ENCODE measurements around the gene CHST8.

The CHST8 gene

DNA sequence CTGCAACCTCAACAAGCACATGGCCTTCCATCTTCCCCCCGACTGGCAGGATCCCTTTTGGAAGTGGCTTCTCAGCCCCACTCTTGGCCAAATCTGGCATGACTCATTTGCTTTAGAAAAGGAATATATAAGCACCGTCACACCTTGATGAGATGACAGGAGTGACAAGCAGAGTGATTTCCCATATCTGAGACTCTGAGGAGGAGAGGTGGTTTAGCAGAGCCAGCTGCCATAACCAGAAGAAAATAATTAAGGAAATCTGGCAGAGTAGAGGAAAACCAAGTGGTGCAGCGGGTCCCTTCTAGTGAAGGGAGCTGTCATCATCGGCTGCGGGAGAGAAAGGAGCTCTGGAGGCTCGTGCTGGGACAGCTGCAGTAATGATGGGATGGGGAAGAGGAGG, 147.5 kb downstream of the CHST8 start:
- DNase-seq (ENCODE audit: low read depth): no peak

DNA sequence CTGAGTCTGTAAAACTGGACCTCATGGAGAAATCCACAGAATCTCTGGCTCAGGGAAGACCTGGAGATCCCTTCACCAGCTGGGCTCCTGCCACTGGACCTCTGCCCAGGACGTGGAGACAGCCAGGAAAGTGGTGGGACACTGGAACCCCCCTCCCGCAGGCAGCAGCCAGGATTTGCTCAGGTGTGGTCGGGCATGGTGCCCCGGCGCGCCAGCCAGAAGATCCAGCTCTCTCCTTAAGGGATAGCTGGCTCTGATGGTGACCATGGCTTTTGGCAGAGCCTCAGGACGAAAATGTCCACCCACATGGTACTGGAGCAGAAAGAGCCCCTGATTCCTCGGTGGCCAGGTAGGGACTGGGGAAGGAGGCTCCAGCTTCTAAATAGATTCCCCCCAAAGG, 148.4 kb downstream of the CHST8 start:
- DNase-seq (ENCODE audit: low read depth): no peak

DNA sequence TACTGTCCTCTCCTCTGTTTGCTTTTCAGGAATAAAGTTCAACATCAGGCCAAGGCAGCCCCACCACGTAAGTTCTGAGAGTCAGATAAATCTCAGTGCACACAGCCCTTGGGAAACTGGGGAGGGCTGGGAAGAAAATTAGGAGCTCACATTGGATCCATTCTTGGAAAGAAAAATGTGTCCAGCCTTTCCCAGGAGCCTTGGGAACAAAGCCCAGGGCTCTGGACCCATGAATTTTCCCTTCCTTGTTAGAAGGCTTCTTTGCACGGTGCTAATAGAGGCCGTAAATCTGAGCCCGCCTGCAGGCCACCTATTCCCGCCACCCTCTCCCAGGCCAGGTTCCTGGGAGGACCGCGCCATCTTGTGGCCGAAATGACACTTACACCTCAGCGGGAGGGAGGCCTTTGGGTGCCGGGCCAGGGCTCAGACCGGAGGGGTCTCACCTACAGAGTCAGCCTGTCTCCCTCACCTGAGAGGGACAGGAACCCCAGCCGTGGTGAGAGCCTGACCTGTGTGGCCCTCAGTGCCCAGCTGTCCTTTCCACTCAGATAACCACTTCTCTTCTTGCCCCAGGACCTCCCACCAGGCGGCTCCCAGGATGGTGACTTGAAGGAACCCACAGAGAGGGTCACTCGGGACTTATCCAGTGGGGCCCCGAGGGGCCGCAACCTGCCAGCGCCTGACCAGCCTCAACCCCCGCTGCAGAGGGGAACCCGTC, 149.8 kb downstream of the CHST8 start:
- peak; percentile 29 for DNase-seq (ENCODE audit: low read depth)

DNA sequence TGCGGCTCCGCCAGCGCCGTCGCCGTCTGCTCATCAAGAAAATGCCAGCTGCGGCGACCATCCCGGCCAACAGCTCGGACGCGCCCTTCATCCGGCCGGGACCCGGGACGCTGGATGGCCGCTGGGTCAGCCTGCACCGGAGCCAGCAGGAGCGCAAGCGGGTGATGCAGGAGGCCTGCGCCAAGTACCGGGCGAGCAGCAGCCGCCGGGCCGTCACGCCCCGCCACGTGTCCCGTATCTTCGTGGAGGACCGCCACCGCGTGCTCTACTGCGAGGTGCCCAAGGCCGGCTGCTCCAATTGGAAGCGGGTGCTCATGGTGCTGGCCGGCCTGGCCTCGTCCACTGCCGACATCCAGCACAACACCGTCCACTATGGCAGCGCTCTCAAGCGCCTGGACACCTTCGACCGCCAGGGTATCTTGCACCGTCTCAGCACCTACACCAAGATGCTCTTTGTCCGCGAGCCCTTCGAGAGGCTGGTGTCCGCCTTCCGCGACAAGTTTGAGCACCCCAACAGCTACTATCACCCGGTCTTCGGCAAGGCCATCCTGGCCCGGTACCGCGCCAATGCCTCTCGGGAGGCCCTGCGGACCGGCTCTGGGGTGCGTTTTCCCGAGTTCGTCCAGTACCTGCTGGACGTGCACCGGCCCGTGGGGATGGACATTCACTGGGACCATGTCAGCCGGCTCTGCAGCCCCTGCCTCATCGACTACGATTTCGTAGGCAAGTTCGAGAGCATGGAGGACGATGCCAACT, 150.5 kb downstream of the CHST8 start:
- no peak for DNase-seq (ENCODE audit: low read depth)

DNA sequence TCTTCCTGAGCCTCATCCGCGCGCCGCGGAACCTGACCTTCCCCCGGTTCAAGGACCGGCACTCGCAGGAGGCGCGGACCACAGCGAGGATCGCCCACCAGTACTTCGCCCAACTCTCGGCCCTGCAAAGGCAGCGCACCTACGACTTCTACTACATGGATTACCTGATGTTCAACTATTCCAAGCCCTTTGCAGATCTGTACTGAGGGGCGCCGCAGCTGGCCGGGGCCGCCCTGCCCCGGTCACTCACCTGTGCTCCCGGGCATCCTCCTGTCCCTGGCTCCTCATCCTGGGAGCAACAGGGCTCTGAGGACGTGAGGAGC, 151.1 kb downstream of the CHST8 start:
- no peak for DNase-seq (ENCODE audit: low read depth)

DNA sequence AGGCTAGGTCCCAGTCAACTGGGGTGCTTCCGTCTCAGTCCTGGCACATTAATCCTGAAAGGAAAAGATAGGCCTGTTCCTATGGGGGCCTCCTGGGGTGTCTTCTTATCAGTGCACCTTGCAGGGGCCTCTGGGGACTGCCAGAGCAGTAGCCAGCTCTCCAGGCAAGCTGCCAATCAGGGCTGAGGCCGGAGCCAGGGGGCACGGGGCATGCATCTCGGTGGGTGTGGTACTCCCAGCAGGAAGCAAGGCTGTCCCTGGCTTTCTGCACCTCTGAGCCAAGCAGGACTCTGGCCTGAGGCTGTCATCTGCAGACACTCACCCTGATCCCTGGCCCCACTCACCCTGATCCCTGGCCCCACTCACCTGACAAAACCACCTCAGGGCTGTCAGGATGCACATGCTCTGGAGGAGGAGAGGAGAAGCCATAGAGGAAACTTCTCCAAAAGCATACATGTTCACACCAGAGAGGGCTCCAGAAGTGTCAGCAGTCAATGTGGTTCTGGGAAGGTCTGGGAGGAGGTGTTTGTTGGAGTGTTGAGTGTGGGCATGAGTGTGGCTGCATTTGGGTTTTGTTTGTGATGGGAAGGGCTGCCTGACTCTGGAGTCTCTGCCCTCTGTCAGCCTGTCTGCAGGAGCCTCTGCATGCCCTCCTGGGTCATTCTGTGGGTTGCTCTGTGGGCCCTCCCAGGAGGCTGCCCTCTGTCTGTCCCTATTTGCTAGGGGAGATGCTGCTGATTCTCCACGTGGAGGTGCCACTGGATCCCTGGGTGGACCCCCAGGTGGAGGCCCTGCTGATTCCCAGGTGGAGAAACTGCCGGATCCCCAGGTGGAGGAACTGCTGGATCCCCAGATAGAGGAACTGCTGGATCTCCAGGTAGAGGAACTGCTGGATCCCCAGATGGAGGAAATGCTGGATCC, 152.2 kb downstream of the CHST8 start:
- DNase-seq (ENCODE audit: low read depth): no peak

DNA sequence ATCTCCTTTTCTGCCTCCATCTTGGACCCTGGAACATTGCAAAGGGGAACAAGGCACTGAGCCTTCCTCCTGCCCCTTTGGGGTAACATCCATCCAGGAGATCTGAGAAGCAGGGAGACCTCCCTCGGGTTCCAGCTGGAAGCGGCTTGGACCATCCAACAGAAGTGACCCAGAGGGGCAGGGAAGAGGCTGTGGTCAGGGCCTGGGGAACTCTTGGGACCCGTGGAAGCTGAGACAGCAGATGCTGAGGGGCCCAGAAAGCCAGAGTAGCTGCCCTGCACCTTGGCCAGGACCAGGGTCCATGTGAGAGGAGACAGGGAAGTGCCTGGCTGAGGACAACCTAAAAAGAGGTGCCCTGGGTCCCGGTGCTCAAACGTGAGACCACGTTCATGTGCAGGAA, 153.0 kb downstream of the CHST8 start:
- no peak for DNase-seq (ENCODE audit: low read depth)

DNA sequence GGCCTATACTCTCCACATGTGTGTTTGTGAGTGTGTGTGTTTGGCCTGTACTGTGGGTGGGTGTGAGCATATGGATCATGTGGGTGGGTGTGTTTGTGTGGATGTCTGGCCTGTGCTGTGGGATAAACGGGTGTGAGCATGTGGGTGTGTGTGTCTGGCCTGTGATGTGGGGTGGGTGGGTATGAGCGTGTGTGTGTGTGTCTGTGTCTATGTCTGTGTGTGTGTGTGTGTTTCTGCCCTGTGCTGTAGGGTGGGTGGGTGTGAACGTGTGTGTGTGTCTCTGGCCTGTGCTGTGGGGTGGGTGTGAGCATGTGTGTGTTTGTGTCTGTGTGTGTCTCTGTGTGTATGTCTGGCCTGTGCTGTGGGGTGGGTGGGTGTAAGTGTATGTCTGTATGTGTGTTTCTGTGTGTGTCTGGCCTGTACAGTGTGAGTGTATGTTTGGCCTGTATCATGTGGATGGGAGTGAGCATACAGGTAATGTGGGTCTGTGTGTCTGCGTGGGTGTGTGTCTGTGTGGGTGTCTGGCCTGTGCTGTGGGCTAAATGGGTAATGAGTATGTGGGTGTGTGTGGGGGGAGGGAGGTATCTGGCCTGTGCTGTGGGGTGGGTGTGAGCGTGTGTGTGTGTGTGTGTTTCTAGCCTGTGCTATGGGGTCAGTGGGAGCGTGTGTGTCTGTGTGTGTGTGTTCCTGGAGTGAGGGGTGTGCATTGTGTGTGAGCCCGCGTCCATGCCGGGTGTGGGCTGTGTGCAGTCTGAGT, 154.2 kb downstream of the CHST8 start:
- no peak for DNase-seq (ENCODE audit: low read depth)

DNA sequence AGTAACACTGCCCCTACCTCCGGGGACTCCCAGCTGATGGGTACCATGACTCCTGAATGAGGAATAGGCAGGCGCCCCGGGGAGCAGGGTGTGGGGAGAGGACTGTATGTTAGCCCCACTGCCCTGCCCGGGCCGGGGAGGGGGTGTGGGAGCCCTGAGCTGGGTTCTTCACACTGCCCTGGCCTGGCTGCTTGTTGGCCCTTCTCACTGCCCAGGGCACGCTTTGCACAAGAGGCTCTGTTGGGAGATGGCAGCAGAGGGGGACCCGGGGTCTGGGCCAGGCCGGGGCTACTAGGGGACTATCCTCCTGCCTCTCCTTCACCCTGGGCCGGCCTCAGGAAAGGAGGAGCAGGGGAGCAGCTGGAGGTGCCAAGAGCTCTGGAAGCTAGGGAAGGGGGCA, 155.6 kb downstream of the CHST8 start:
- no peak for DNase-seq (ENCODE audit: low read depth)

DNA sequence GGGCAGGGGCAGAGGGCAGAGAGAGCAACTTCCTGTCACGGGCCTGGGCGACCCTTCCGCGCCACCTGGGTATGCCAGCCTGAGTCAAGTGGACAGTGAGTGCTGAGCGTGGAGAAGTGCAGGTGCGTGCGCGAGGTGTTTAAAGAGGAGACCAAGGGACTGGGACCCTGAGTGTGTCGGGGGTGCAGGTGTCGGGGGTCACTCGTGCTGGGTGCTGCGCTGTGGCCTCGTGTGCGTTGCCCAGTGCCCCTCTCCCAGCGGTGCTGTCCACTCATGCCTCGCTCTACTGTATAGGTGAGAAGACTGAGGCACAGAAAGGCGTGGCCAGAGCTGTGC, 156.0 kb downstream of the CHST8 start:
- DNase-seq (ENCODE audit: low read depth): no peak

DNA sequence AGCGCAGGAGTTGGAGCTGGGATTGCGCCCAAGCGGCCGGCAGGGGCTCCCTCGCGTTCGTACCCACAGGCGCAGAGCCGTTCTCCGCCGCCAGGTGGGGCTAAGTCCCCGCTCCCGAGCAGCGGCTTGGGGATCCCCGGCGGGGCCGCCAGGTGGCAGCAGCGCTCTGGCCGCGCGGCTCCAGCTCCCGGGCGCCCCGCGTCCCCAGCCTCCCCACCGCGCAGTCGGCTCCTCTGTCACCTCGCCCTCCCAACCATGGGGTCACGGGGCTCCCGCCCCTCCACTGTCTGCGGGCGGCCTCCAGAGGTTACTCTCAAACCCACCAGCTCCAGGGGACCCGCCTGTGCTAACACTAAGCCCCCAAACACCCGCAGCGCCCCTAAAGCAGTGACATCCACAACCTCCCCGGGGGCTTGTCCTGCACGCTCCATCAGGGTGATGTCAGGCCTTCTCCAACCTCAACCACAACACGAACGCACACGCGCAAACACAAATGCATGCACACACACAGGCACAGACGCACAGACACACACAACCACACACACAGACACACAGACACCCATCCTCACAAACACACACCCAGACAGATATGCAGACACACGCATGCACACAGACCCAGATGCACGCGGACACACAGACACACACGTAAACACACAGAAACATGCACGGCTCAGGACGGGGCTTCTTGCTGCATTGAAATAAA, 156.5 kb downstream of the CHST8 start:
- peak; percentile 64 for DNase-seq (ENCODE audit: low read depth)

DNA sequence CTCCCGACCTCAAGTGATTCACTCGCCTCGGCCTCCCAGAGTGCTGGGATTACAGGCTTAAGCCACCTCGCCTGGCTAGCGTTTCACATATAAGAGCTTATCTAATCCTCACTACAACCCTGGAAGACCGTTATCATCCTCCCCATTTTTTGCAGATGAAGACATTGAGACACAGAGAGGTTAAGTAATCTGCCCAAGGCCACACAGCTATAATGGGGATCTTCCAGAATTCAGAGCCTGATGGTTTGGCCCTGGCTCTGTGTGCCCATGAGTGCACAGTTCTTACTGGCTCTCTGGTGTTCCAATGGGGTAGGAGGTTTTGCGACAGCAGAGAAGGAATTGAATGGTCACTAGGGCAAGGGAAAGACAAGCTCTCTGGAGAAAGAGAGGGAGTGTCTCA, 158.1 kb downstream of the CHST8 start:
- no peak for DNase-seq (ENCODE audit: low read depth)

DNA sequence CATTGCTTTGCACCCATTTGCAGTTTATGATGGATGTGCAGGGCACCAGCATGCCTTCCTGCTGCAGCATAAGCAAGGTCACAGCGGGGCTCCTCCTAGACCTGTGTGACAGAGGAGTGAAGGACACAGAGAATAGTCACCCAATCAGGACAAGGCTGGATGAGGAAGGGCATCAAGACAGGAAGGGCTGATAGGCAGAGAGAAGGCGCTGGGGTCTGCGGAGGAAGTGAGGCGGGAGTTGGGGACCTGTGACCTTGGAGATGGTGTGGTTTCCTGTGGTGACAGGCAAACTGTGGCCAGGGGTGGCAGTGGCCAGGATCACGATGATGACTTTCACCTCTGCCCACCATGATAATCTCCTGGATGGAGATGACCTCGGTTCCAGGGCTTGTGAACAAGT, 158.5 kb downstream of the CHST8 start:
- DNase-seq (ENCODE audit: low read depth): no peak

DNA sequence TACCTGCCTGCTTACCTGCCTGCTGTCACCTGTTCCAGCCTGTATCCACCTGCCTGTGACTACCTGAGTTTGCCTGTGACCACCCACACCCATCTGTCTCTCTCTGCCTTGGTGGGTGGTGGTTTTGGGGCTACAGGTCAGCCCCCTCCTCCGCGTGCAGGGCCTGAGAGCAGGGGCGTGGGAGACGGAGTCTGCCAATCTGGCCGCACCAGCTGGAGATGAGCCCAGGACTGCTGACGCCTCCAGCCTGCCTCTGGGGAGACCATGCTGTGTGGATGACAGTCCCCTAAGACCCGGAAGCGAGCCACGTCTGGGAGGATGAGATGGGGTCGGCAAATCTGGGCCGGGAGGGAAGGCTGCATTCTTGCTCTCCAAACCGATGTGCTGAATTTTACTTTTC, 159.0 kb downstream of the CHST8 start:
- DNase-seq (ENCODE audit: low read depth): no peak

DNA sequence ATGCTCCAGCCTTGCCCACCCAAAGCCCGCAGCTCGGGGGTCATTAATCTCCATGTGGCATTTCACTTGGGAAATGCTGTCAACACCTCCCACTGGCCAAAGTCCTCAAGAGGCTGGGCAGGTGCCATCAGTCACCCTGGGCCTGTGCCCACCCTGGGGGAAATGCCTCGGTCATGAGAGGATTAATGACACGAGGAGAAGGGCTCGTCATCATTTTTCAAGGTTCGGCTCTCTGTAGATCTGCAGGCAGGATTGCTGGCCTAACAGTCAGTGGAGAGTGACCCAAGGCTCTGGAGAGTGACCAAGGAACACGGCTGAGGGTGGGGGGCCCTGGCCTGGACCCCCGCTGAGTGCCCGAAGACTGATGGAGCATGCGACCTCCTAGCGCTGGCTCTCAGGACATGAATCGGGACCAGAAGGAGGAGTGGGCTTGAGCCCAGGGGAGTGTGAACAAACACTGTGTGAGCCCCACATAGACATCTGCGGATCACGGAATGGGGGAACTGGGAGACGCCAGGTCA, 159.7 kb downstream of the CHST8 start:
- no peak for DNase-seq (ENCODE audit: low read depth)

DNA sequence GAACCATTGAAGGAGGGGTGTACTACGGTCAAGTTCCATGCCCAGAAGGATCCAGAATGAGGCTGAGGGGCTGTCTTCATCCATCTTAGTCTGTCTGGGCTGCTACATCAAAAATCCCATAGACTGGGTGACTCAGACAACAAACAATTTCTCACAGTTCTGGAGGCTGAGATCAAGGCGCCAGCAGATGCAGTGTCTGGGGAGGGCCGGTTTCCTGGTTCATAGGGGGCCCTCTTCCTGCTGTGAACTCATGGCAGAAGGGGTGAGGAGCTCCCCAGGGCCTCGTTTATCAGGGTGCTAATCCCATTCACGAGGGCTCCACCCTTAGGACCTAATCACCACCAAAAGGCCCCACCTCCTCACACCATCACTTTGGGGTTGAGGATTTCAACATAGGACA, 160.2 kb downstream of the CHST8 start:
- no peak for DNase-seq (ENCODE audit: low read depth)

DNA sequence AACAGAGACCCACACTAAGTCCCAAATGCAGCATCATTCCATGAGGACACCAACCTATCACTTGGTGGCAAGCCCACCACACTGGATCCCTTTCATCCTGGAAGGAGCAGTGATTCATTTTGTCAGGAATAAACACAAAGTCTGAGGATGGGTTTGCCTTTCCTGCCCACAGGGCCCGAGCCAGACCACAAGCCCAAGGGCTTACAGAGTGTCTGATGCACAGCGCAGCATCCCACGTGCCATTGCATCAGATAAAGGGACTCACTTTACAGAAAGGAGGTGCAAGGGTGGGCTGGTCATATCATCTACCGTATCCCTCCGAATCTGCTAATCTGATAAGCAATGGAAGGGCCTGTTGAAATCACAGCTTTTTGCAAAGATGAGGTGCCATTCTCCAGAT, 162.7 kb downstream of the CHST8 start:
- no peak for DNase-seq (ENCODE audit: low read depth)

DNA sequence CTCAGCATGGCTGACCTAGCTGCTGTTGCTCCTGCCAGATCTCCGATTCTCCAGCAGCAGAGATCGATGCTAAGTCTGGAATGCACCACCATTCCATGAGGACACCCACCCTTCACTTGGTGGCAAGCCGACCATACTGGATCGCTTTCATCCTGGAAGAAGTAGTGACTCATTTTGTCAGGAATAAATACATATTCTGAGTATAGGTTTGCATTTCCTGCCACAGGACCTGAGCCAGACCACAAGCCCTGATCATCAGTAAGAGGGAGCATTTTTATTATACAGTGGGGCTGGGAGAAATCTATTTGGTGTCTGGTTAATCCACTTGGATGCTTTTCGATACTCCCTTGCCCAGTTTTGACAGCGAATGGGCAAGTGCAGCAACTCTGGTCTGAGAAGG, 164.0 kb downstream of the CHST8 start:
- no peak for DNase-seq (ENCODE audit: low read depth)

DNA sequence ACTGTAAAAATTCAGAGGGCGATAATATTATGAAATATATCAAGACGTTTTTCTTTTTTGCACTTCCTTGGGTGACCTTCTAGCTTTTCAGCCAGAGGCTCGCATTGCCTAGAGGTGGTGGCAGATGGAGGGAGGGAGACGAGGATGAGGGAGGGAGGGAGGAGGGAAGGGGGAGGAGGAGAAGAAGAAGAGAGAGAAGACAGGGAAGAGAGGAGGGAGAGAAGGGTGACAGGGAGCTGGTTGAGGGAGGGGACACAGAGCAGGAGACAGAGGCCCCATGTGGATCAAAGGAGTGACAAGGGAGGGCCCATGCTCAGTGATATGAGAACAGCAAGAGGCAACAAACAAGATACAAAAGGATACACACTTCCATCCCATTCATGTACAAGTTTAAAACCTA, 166.9 kb downstream of the CHST8 start:
- DNase-seq (ENCODE audit: low read depth): no peak

DNA sequence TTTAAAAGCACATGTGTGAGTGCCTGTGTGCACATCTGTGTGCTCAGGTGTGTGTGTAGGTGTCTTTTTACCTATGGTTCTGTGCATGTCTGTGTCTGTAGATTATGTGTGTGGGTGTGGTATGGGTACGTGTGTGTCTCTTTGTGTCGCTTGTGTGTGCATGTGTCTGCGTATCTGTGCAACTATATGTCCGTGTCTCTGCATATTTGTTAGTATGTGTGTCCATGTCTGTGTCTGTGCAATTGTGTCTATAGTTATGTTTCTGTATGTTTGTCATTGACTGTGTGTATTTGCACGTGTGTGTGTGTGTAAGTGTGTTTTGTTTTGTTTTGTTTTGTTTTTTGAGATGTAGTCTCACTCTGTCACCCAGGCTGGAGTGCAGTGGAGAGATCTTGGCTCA, 167.6 kb downstream of the CHST8 start:
- DNase-seq (ENCODE audit: low read depth): no peak

DNA sequence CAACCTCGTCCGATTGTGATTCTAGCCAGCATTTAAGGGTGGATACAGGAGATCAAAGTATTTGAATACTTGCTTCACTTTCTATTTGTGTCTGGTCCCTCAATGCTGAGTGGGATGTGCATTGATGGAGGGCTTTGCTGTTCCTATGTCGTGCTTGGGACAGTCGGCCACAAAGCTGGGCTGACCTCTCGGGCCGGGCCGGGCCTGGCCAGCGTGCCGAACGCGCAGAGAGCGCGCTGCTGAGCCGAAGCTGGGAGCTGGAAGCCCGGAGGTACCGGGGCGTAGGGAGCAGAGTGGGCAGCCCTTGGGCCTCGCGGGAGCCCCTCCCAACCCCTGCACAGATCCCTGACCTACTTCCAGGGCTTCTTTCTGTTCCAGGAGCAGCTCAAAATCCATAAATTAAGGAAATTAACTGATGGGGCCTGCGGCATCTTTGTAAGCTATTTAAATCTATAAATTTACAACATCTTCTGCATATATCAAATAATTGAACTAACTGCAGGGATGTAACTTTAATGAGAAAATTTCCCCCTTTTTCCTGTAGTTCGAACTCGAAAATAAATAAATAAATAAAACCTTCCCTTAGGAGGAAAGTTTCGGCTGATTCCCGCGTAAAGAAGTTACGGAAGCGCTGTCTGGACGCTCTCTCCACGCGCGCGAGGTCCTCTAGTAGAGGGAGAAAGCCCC, 173.1 kb downstream of the CHST8 start:
- DNase-seq (ENCODE audit: low read depth): no peak
